ENCODE results near the gene PDCD6IP.

PDCD6IP gene

GRCh38 chr3:33897306-33897705 is 98.9 kb downstream of the PDCD6IP start:
- DNase-seq, result no peak

- no peak for DNase-seq
These were observed 100.5 kb downstream of the PDCD6IP start for GRCh38 chr3:33898901-33899300.

- DNase-seq, result no peak
These were observed 102.0 kb downstream of the PDCD6IP start for GRCh38 chr3:33900440-33900808.

GRCh38 chr3:33900809-33901505 is 102.5 kb downstream of the PDCD6IP start:
- no peak for DNase-seq

DNA sequence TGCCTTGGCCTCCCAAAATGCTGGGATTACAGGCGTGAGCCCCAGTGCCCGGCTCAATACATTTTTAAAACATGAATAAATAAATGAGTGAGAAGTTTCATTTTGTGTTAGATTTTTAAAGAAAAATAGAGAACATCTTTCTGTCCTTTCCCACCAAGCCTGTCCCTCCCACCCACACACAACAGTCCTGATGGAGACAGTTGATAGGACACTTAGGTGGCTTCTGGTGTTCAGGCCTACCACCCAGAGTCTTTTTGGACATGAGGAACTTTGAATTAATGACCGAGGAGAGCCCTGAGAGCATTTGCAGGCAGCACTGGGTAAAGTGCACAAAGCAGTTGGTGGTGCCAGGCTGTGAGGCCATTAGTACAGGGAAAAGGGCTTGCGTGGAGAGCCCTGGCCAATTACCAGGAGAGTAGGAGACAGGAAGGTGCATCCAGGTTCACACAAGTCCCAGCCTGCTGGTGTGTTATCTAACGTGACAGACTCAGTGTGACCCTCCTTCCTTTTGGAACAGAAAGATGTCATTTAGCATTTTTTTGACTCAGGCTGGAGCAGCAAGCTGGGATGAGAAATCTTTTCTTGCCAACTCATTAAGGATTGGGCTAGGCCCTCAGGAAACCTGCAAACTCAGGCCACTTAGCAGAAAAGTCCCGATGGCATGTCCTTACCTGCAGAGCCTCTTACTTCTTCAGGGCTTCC is 103.6 kb downstream of the PDCD6IP start:
- DNase-seq, result no peak

DNA sequence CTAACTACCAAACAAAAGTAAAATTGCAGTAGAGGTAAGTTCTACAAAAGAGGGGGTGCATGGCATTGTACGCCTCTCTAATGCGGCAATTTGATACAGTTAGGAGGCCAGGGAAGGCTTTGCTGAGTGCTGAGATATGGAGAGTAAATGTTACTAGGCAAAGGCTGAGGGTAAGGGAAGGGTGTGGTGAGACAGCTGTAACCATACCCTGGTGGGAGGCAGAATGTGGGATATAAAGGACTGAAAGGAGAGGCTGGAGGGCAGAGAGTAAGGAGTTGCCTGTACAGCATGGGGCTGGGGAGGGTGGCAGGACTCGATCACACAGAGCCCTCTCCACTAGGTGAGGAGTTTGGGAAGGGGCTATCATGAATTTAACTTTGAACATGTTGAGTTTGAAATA is 106.3 kb downstream of the PDCD6IP start:
- no peak for DNase-seq

- no peak for DNase-seq
These were observed 109.9 kb downstream of the PDCD6IP start for GRCh38 chr3:33908250-33908851.

DNA sequence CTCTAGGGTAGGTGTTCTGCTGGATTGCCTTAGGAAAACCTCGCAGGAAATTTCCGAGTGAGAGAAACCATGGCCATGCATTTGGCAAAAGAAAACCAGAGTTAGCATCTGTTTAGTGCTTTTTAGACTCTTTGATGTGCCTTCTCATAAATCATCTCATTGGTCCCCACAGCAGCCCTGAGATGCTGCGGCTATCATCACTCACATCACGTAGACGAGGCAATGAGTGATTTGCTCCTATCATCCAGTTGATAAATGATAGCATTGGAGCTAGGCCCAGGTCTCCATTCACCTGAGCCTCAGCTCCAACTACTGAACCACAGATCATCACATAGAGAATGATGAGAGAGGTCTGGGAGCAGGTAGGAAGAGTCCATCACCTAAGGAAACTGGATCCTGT is 111.1 kb downstream of the PDCD6IP start:
- DNase-seq, result no peak

DNA sequence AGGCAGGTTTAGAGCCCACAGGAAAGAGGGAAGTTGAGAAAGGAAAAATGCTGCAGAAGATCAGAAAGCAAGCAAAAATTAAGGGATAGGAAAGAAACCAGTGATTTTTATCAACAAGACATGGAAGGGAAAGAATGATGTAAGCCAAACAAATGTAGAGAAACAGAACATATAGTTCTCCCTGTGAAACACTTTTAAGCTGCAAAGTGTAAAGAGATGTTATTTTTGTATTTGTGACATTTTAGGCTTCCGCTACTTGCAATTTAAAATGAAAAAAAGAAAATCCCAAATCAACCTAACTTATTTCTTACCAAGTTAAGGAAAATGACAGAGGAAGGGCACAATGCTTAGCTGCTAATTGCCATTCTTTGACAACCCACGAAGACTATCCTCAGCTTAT is 111.6 kb downstream of the PDCD6IP start:
- DNase-seq, result no peak

GRCh38 chr3:33911525-33912322 is 113.3 kb downstream of the PDCD6IP start:
- no peak for DNase-seq

- no peak for DNase-seq
These were observed 115.8 kb downstream of the PDCD6IP start for GRCh38 chr3:33914212-33914611.

- DNase-seq, result no peak
These were observed 116.4 kb downstream of the PDCD6IP start for GRCh38 chr3:33914731-33915379.

DNA sequence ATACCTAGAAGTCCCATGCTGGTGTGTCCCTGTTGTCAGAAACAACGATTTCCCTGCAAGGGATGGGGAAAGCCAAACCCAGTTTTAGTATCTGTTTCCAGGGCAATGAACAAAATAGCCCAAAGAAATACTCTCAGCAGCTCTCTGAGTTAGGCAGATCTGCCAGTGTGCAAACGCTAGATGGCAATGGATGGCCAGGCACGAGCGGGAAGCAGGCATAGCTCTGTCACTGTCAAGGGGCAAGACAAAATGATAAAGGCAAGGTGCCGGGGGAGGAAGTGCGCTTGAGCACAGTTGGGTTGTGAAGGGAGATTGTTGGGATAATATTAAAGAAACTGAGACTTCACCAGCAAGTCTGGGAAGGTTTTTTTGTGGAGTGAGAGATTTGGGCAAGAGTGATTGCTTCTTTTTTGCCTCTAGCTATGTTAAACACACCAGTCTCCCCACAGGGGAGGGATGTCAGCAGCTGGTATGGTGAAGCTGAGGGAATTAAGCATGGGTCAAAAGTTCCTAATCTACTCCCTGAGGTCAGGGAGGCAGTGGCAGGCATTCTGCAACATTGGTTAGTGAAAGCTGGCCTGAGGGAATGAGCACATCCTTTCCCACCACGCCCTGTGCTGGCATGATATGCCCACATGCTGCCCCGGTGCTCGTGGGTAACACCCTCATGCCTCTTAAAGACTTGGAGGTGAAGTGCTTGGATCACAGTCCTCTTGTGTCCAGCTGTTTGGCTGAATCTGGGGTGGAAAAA is 117.5 kb downstream of the PDCD6IP start:
- DNase-seq, result no peak

- DNase-seq, result no peak
These were observed 119.8 kb downstream of the PDCD6IP start for GRCh38 chr3:33918126-33918756.
